ENCODE measurements around the gene TMEM232.
"Not testable (repeated sequence)": the region's sequence is repeated elsewhere in the genome, so short reads cannot be mapped to it uniquely, and the experiment has no call there.

Gene TMEM232

GRCh38 chr5:110726249-110727024 is at the start of gene TMEM232:
TMEM232 (minus strand) TSS chr5:110726671; CDS start chr5:110667352, 59,319 bp downstream.
- peak; percentile 23 to 63 (median 56) for DNase-seq (ENCODE audit: low read depth in 3 of 3)

- DNase-seq (ENCODE audit: low read depth in 3 of 3): no peak
Measured at GRCh38 chr5:110770286-110770685, 43.8 kb upstream of the TMEM232 start.

DNA sequence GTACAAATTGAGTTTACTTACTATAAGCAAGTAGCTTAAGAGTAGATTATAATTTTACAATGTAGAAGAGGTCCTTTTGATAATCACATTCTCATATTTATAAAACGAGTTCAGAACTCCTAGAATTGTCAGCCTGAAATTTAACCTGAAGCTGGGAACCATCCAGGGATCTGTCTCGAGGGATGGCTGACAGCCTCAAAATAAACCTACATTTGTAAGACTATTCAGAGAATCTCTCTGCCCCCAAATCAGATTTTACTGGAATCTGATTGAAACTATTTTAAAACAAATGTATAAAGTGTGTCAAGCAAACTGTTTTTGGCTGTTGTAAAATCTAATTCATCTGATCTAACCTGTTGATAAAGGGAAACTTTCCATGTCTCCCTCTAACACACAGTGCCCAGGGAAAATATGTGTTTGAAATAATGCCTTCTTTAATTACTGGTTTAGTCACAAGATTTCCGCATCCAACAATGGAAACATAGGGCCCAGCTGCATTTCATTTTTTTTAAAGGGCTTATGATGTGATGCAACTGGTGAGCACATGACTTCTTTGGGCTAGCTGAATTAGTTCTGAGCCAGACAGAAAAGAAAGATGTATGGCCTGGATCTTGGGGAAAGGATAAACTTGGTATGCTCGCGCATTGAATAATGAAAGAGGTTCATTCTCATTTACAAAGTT is 42.7 kb upstream of the TMEM232 start:
- DNase-seq (ENCODE audit: low read depth in 3 of 3): no peak

DNA sequence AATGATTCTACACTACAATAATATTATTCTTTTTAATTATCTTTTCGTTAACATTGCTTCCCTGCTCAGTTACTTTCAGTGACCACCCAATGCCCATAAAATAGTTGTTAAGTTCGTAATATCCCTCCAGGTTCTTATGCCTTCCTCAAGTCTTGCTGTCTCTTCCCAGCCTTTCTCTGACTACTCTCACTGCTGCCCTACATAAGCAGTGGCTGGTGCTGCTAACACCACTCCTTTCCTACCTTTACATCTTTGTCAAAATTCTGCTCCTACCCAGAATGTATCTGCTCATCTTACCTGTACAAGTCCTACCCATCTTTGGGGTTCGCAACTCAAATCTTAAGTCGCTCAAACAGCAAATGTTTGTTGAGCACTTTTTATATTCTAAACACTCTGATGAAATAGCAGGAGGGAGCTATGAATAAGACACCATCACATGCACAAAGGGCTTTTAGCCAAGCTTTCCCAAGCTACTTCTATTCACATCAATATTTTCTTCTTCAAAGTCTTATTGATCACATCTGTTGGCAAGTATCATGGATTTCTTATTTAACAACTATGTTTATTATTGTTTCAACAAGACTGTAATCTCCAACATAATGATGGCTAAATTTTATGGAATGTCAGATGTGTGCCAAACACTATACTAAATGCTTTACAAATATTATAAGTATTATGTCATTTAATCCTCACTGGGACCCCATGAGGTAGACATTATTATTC is 41.8 kb upstream of the TMEM232 start:
- DNase-seq (ENCODE audit: low read depth in 3 of 3): no peak

- DNase-seq (ENCODE audit: low read depth in 3 of 3): no peak
Measured at GRCh38 chr5:110760158-110760557, 33.7 kb upstream of the TMEM232 start.

DNA sequence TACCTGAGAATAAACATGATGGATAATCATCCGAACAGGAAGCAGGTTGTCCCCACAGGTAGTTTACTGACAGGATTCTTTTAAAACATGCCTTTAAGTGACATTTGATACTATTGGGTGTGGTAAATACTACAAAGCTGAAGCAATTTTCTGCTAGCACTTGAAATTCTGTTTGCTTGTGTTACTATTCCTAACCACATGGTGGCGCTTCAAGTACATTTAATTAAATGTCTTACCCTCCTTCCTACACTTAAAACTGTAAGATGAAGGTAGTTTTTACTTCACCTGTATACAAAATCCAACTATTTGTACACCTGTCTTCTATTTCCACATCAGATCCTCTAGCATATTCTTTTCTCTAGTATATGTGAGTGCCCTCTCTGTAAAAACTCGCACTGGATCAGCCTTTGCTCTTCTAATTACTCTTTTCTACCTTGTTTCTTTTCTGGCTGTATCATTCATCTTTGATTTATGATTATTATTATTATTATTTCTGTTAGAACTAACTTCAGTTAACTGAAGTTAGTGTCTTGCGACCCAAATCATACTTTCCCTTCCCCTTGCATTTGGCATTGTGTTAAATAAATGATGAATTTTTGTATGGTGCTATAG is 30.8 kb upstream of the TMEM232 start:
- DNase-seq (ENCODE audit: low read depth in 3 of 3): no peak

GRCh38 chr5:110754181-110754580 is 27.7 kb upstream of the TMEM232 start:
- no peak for DNase-seq (ENCODE audit: low read depth in 3 of 3)

DNA sequence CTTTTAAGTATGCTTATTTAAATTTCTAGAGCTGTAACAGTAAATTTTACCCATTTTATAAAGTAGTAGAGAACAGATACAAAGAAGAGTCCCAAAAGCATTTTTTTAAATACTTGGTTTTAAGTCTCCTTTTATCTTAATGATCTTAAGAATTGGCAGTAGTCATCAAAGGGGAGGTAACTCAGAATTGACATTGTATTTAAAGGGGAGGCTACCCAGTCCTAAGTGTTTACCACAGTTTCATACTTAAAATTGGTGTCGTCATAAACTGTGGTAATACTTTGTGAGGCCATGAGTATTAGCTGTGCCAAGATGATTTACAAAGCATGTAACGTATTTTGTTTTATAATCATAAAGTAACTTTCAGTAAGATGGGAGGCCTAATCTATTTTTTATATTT is 27.1 kb upstream of the TMEM232 start:
- DNase-seq (ENCODE audit: low read depth in 3 of 3): no peak

DNA sequence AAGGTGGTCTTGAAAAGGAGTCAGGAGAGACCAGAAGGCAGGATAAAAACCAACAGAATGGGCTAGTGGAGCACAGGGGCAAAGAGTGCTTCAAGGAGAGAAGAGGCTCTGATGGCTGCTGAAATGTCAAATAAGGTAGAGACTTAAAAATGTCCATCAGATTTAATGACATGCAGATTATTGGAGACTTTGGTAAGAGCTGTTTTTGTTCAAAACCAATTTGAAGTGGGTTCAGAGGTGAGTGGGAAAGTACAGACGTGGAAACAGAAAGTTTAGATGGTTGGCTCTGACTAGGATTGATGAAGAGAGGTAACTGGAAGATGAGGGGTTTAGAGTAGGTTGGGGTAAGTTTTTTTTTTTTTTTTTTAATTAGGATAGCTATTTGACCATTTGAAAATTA is 26.5 kb upstream of the TMEM232 start:
- no peak for DNase-seq (ENCODE audit: low read depth in 3 of 3)

GRCh38 chr5:110751902-110752762 is 25.7 kb upstream of the TMEM232 start:
- no peak for DNase-seq (ENCODE audit: low read depth in 3 of 3)

DNA sequence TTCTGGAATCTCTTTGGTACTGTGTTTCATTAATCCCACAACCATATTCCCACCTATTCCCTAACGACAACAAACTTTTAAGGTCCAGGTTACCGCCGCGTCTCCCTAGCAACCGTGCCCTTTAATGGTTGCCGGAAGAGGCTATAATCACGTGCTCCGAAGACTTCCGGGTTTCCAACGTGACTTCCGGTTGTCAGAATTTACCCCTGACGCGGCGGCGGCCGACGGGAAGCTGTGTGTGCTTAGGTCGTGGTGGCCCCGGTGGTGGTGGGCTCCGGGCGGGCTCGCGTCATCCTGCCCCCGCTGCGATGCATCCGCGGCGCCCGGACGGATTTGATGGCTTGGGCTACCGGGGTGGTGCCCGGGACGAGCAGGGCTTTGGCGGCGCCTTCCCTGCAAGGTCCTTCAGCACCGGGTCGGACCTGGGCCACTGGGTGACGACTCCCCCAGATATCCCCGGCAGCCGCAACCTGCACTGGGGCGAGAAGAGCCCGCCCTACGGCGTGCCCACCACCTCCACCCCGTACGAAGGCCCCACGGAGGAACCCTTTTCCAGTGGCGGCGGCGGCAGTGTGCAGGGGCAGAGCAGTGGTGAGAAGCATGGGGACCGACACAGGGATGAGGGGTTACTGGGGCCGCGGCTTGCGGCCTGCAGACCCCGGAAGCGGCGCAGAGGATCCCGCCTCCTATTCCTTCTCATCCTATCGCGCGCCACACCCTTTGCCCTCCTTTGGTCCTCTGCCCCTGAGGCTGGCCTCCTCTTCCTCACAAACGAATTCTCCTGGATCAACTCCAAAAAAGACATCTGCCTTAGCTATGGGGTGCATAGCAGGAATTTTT is 12.6 kb upstream of the TMEM232 start, which contains the start of gene SLC25A46:
TSS of gene SLC25A46 (plus strand) at position 196 of the 840 bp plus-strand sequence. CDS start at position 309, 113 bp downstream.
- DNase-seq (ENCODE audit: low read depth in 3 of 3): peak; percentile 70 to 76 (median 70)

GRCh38 chr5:110738503-110738811 is 12.0 kb upstream of the TMEM232 start:
- DNase-seq (ENCODE audit: low read depth in 3 of 3): no peak

DNA sequence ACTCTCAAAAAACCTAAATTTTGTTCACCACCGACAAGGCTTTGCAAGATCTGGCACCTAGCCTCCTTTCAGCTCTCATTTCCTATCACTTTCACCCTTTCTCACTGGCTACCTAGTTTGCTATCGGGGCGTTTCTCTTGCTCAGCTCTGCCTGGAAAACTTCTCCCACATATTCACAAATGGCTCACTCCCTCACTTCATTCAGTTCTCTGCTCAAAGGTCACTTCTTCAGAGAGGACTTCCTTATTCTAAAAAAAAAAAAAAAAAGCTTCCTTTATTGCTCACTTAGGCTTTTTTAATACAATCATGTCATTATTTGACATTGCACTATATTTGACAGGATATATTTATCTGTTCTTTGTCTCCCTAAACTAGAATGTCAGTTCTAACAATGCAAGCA is 10.3 kb upstream of the TMEM232 start:
- no peak for DNase-seq (ENCODE audit: low read depth in 3 of 3)

DNA sequence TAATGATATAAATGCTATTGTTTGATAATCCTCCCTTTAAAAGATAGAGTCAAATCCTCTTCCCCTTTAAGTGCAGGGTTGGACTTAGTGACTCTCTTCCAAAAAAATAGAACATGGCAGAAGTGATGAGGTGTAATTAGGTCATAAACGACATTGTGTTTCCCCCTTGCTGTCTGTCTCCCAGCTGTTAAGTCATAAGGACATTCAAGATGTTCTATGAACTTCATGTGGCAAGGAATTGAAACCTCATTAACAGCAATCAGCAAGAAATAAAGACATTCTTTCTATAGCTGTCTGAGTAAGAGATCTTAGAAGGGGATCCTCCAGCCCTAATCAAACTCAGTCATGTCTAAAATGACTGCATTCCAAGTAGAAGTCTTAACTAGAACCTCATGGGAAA is 9.1 kb upstream of the TMEM232 start:
- DNase-seq (ENCODE audit: low read depth in 3 of 3): no peak

- no peak for DNase-seq (ENCODE audit: low read depth in 3 of 3)
Measured at GRCh38 chr5:110734101-110734500, 7.6 kb upstream of the TMEM232 start.

GRCh38 chr5:110731499-110731898 is 5.0 kb upstream of the TMEM232 start:
- not testable (repeated sequence) for DNase-seq (ENCODE audit: low read depth in 3 of 3)

DNA sequence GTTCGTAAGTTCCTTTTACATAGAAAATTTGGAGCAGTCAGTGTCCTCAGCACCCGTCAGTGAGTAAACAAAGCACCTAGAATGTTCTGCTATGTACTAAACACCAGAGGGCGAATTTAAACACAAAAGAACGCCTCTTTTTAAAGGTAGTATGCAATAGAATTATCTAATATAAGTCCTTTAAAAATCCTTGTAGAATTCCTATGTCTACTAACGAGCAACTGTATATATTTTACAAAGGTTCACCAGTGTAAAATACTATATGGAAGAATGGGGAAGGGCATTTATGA is 499 bp upstream of the TMEM232 start:
- no peak for DNase-seq (ENCODE audit: low read depth in 3 of 3)

GRCh38 chr5:110718311-110718710 is 8.2 kb downstream of the TMEM232 start:
- no peak for DNase-seq (ENCODE audit: low read depth in 3 of 3)

DNA sequence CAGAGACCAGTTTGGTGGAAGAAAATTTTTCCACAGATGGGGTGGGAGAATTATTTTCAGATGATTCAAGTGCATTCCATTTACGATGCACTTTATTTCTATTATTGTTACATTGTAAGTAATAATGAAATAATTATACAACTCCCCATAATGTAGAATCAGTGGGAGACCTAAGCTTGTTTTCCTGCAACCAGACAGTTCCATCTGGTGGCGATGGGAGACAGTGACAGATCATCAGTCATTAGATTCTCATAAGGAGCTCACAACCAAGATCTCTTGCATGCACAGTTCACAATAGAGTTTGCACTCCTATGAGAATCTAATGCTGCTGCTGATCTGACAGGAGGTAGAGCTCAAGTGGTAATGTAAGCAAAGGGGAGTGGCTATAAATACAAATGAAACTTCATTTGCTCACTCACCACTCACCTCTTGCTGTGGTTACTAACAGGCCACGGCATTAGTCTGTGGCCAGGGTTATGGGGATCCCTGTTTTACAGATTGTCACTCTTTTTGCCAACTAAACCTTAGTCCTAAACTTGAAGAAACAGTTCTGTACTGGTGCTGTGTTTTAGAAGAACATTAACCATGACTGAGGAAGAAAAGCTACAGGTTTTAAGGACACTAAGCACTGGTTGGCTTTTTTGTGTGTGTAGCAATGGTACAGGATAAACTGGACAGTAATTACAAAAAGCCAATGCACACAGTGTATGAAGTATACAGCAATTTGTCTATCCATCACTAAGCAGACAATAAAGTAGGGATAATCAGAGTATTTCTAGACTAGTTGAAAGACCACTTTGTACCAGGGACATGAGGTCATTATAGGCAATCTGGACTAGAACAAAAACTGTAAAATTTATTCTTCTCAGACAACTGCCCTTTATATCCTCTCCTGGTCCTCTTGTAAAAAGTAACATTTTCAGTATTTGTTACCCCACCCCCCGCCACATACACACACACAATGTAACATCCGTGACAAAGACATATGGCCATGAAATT is 9.9 kb downstream of the TMEM232 start:
- no peak for DNase-seq (ENCODE audit: low read depth in 3 of 3)
